ENCODE results near the gene SHISA2.

Gene SHISA2

DNA sequence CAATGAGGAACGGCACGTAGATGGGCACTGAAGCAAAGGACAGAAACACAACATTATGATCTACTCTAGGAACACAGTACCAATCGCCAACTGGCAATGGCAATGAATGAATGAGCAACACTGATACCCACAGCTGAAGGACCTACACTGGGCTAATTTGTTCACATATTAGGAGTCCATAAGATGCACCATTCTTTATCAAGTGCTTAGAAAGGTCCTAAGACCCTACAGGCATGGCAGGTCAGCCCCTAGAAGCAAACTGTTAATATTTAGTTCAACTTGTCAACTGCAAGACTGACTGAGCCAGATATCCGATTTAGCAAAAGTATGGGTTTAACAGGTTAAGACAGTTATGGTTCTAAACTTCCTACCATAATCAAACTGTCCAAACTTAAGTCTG is 4.8 kb downstream of the SHISA2 start:
- no peak for DNase-seq (ENCODE audit: low read depth)

DNA sequence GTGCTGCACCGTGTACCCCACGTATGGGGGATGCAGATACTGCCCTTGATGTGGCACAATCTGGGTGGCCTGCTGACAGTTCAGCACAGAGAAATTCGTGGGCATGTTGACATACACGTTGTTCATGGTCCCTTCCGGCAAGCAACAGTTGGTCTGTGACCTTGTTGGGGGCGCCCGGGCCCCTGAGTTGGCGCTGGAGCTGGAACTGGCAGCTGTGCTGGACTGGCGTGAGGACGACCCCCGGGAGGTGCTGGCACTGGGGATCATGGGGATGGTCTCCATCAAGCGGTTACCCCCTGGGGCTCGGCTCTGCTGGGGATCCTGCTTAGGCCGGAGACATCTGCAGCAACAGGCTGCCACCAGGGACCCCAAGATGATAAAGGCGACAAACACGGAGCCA is 5.2 kb downstream of the SHISA2 start:
- no peak for DNase-seq (ENCODE audit: low read depth)

GRCh38 chr13:26045142-26045541 is 6.7 kb downstream of the SHISA2 start:
- DNase-seq (ENCODE audit: low read depth): no peak

DNA sequence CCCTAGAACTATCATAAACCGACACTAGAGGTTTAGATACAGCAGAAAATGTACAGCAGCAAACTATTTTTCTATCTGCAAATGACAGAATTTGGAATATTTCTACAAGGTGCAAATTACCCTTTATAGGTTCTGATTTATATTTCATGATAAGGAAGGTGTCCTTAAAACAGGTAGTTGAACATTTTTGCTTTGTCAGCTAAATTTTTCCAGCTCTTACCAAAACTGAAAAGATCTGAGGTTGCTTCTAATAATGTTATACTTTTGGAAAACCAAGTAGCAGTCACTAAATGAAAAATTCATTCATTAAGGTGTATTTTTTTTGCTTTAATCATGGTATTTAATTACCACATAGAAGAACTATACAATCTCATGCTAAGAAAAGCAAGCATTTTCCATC is 9.0 kb downstream of the SHISA2 start:
- no peak for DNase-seq (ENCODE audit: low read depth)

GRCh38 chr13:26041444-26041843 is 10.4 kb downstream of the SHISA2 start:
- DNase-seq (ENCODE audit: low read depth): no peak

- no peak for DNase-seq (ENCODE audit: low read depth)
These were observed 12.8 kb downstream of the SHISA2 start for GRCh38 chr13:26038931-26039475.

DNA sequence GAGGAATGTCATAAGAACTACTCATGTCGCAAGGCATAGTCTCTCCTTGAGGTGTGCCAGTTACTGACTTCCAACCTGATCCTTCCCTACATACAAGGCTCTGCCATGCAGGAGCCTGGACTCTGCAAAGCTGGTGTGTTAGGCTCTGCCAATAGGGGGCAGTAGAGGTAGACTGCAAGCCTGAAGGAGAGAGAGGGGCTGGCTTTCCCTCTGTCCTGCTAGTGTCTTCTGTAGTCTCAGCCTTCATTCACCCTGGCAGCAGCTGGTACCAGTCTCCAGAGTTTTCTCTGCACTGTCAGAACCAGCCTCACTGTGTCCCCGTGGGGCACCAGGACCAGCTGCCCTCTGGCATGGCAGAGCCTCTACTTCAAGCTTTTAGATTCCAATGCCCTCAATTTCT is 14.5 kb downstream of the SHISA2 start:
- DNase-seq (ENCODE audit: low read depth): no peak

DNA sequence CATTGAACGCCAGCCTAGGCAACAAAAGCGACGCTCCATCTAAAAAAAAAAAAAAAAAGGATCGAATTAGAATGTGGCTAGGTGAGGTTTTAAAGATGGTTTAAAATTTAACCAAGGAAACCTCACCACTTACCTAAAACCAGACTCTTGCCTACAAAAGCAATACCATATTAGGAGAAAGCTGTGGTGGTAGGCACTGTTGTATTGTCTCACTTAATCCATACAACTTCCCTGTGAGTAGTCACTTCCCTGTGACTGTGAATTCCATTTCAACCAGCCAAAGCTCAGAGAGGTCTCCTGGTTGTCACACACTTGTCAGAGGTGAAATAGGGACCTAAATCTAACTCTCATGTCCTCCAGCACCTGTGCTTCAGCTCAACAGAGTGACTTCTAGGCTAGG is 15.4 kb downstream of the SHISA2 start:
- no peak for DNase-seq (ENCODE audit: low read depth)

GRCh38 chr13:26034018-26034417 is 17.8 kb downstream of the SHISA2 start:
- no peak for DNase-seq (ENCODE audit: low read depth)

- no peak for DNase-seq (ENCODE audit: low read depth)
These were observed 21.5 kb downstream of the SHISA2 start for GRCh38 chr13:26030331-26030730.

DNA sequence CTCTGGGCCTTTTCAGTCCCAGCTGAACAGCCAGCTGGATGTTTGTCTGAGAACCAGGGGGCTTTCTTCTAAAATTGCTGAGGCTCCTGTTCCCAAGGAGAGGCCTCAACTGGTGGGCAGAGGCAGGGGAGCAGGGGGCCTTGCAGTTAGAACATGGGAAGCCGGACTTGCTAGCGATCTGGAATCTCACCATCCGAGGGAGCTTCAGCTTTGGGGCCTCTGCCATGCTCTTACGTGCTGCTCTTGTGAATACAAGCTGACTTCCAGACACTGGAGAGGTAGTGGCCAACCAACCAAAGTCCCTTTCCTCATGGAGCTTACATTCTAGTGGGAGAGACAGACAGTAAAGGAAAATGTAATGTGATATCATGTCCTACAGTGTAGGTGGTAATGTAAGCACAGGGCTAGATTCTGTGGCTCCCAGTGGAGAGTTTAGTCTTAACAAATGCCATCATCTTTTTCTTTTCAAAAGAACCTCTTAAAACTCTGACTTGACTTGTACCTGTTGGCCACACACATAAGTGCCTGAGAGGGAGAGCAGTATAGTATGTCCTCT is 22.2 kb downstream of the SHISA2 start:
- DNase-seq (ENCODE audit: low read depth): no peak

DNA sequence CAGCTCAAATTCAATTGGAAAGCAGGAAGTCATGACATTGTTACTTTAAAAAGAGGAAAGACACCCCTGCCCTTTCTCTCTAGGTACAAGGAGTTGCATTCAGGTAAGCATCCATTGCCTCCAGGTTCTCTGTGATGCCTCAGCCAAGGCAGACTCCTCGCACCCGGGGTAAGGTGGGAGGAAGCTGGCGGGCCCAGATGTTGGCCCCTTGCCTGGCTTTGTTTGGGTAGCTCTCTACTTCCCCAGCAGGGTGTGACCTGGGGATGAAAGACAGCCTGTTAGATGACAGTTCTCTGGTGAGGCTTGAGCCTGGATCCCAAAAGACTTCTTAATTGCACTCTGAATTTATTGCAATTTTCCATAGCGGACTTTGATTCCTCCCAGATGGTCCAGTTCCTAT is 25.6 kb downstream of the SHISA2 start:
- DNase-seq (ENCODE audit: low read depth): no peak

DNA sequence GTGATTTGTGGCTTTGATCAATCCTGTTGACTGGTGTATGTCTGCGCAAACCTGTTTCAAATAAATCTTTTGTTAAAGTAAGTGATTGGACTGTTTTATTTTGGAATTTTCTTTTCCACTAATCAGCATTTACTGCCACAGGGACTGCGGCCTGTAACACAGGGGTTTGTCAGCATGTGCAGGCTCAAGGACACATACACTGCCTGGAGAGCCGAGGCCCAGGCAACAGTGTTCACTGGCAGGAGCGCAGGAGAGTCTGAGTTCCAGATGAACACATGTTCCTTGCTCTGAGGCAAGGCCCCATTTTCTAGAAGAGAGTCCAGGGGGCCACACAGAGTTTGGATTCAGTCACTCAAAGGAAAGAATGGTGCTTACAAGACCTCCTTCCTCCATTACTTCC is 26.0 kb downstream of the SHISA2 start:
- no peak for DNase-seq (ENCODE audit: low read depth)

DNA sequence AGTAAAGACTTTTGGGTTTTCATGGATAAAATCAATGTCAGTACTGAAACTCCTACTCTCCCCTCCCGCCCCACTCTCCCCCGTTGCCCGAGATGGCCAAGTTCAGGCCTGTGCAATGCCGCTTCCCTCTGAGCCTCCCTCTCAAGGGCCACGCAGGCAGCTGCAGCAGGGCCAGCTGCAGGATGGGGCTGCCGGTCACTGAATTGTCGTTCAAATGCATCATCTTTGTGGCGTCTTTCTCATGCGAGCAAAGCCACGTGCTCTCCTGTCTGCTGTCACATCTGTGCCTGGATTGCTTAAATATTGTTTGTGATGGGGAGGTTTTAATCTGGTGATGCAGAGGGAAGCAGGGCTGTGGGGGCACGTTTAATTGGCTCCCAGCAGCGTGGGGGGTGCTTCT is 26.6 kb downstream of the SHISA2 start:
- no peak for DNase-seq (ENCODE audit: low read depth)

- DNase-seq (ENCODE audit: low read depth): no peak
These were observed 27.3 kb downstream of the SHISA2 start for GRCh38 chr13:26024558-26024957.

DNA sequence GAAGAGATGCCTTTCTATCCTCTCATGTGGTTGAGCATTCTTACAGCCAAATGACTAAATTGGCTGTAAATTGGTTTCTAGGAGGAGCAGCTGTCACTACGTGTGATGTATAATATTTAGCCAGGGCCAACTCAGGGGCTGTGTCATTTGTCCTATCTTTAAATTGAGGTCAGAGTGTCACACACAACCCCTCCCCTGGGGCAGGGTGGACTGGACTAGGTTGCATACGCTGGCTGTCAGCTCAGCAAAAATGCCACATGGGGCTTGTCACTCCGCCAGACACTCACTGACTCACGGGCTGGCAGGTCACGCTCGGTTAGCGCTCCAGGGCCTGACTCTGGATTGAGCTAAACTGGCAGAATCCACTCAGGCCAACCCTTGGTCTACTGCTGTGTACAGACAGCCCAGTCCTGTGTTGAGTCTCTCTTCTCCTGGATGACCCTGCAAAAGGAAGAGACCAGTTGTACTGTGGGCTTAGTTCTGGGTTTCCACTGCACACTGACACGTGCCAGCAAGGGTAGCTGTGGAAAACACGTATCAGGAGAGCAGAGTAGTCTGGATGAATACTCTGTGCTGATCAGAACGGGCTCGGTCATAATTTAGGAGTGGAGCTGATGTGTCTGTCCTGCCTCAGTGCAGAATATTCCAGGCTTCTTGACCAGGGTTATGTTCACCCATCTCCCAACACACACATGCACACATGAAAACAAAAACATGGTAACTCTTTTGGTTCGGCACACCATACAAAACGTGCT is 29.1 kb downstream of the SHISA2 start:
- DNase-seq (ENCODE audit: low read depth): no peak

DNA sequence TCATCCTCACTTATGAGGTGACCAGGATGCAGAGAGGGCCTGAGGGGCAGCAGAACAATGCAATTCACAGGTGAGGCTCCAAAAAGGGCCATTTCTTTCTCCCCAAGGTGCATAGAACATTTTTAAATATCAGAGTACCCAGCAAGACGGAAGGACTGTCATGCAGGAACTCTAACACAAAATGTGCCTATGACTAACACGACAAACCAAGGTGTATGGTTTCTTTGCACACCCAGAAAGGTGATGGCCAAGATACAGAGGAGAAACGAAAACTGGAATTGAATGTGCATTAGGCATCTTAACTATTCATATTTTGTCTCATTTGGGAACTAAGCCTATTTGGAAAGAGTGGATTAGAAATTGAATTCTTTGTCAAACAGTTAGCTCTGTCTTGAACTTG is 29.9 kb downstream of the SHISA2 start:
- no peak for DNase-seq (ENCODE audit: low read depth)

- no peak for DNase-seq (ENCODE audit: low read depth)
These were observed 30.3 kb downstream of the SHISA2 start for GRCh38 chr13:26021516-26021915.

GRCh38 chr13:26020891-26021290 is 30.9 kb downstream of the SHISA2 start:
- no peak for DNase-seq (ENCODE audit: low read depth)

- DNase-seq (ENCODE audit: low read depth): no peak
These were observed 31.6 kb downstream of the SHISA2 start for GRCh38 chr13:26019881-26020870.

GRCh38 chr13:26019251-26019650 is 32.6 kb downstream of the SHISA2 start:
- no peak for DNase-seq (ENCODE audit: low read depth)

DNA sequence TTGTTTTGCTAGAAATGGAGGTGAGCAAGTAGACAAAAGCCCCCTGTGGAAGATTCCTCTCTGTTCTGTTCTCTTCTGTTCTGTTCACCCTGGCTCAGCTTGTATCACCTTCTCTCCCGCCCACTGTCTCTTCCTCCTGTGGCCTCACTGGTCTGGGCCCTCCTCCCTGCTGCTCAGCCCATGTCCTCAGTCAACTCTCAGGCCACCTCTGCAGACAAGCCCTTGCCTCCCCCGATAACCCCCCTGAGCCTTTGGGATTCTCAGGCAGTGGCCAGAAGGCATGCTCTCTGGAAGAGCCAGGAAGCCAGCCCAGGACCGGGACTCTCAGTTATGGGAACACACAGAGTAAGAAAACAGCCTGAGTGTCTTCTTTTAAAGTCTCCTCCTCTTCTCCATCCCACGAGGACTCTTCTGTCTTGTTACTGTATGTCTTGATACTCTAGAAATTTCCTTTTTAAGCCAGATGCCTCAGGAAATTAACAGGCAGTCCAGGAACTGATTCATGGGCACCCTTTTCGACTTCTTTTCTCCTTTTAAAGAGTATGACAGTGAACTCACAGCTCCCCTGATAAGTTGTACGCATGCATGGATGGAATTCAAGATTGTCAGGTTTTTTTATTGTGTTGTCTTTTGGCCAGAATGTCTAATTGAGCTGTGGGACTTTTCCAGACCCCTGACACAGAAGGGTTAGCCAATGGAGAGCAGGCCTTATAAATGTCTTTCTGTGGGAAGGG is 33.7 kb downstream of the SHISA2 start:
- no peak for DNase-seq (ENCODE audit: low read depth)
